ENCODE measurements around the gene TENM4. TPM values are rescaled to one million over a fixed set of nuclear protein-coding genes. Genes with fewer than 3 reads are reported as not detected.

The TENM4 gene
- polyA plus RNA-seq, 1 of the 3 experiments (the other 2 are of a cell fraction) = 16.7 TPM

DNA sequence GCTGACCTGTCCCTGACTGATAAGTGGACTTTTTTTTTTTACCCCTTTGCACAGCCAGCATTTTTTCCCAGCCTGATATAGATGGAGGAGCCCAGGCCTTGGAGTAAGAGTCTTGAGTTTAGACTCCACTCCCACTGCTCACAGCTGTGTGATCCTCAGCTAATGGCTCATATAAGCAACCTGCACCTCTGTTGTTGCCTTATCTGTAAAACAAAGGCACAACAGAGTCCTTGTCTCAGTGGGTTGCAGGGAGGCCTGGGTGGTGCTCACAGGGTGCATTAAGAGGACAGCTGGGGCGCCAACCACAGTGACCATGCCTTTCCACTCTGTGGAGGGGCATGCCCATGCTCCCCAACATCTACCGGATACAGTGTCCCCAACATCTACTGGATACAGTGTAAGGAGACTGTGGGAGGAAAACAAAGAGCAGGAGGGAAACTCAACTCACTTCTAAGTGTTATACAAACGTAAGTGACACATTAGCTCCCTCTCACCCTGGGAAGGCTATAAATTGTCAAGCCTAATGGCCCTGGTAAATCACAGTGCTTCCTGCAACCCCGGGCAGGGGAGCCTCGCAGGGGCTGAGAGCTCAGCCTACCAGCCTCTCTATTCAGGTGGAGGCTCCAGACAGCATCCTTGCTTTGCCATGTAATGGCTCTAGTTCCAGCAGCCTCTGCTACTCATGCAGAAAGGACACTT lies 109.5 kb downstream of the TENM4 start:
- no peaks in the 10 kb centered on the region for H3K9me3 ChIP-seq
- H3K9me2 ChIP-seq = no peaks in the 10 kb centered on the region
- H3K4me2 ChIP-seq = no peak overlapping the region
- TF ChIP-seq EP300 (IDR thresholded peaks at IDR 0.05; ENCODE audit: borderline replicate concordance in 1 of 2, low read depth in 1 of 2, low read length in 1 of 2) = no peak
- WGBS (ENCODE audit: low lambda C conversion rate) = 91% methylated on average over 4 of the region's 5 CpGs
- peak overlapping the region in 1 of 2 experiments; percentile 11; a peak in 1 of 4 replicates for H3K27ac ChIP-seq (ENCODE audit: low read depth in 2 of 2, low read length in 1 of 2)
- H3K27me3 ChIP-seq (ENCODE audit: insufficient read depth) = no peaks in the 10 kb centered on the region
- H2AFZ ChIP-seq (ENCODE audit: low read depth) = no peak overlapping the region
- ChIA-PET CTCF (interaction anchor here (0.9 to 1.3 kb wide), 4 partner anchors 9 to 69 kb away, joined by 3 to 4 read pairs (median 4); no protein-coding TSS in a partner anchor), POLR2A (no interaction called here)
- peaks cover 26% of the 10 kb centered on the region for H4K20me1 ChIP-seq (ENCODE audit: insufficient read depth)
- no peak for DNase-seq
- peaks cover 0 to 25% of the 10 kb centered on the region in 2 experiments; a peak in 2 of 4 replicates for H3K4me1 ChIP-seq (ENCODE audit: control insufficient read depth in 1 of 2, insufficient read depth in 2 of 2, low read depth in 1 of 2, low read length in 1 of 2)
- no peak overlapping the region for H3K9ac ChIP-seq
- no peaks in the 10 kb centered on the region for H3K36me3 ChIP-seq (replicated peaks in 1 of 2; ENCODE audit: control insufficient read depth in 1 of 2, insufficient read depth in 2 of 2, low read length in 1 of 2)
- H3F3A ChIP-seq (replicated peaks; ENCODE audit: insufficient read depth) = no peaks in the 10 kb centered on the region
- no peak overlapping the region for H3K4me3 ChIP-seq (ENCODE audit: low read depth in 2 of 2, low read length in 1 of 2)
- H3K79me2 ChIP-seq (ENCODE audit: insufficient read depth) = no peaks in the 10 kb centered on the region

DNA sequence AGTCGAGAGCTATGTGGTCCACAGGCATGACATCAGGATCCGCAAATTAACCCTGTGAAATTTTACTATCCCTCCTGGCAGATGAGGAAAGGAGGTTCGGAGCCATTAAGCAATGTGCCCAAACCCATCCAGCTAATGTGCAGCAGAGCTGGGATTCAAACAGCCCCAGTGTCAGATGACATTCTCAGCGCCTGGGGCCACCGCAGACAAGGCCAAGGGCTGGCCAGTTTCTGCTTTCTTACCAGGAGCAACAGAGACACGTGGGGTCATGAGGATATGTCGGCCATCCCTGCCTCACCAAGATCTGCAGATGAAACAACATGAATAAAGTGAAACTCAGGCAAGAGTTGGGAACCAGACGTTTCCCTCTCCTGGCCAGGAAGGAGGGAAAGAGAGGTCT lies 110.2 kb downstream of the TENM4 start:
- CTCF ChIA-PET = interaction anchor here (1.3 kb wide), 1 partner anchor 10 kb away, joined by 3 read pairs; no protein-coding TSS in a partner anchor
- TF ChIP-seq, protein P1, sequence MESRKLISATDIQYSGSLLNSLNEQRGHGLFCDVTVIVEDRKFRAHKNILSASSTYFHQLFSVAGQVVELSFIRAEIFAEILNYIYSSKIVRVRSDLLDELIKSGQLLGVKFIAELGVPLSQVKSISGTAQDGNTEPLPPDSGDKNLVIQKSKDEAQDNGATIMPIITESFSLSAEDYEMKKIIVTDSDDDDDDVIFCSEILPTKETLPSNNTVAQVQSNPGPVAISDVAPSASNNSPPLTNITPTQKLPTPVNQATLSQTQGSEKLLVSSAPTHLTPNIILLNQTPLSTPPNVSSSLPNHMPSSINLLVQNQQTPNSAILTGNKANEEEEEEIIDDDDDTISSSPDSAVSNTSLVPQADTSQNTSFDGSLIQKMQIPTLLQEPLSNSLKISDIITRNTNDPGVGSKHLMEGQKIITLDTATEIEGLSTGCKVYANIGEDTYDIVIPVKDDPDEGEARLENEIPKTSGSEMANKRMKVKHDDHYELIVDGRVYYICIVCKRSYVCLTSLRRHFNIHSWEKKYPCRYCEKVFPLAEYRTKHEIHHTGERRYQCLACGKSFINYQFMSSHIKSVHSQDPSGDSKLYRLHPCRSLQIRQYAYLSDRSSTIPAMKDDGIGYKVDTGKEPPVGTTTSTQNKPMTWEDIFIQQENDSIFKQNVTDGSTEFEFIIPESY (IDR thresholded peaks at IDR 0.05; ENCODE audit: borderline replicate concordance, low read depth) = no peak
- TF ChIP-seq NRF1 (IDR thresholded peaks at IDR 0.05; ENCODE audit: low read depth, low read length) (no peak), EP300 (IDR thresholded peaks at IDR 0.05; ENCODE audit: borderline replicate concordance in 1 of 2, low read depth in 1 of 2, low read length in 1 of 2) (no peak), MEF2A (IDR thresholded peaks at IDR 0.05; ENCODE audit: borderline replicate concordance, low read depth) (no peak), RFX5 (IDR thresholded peaks at IDR 0.05; ENCODE audit: low read length) (no peak), TAF1 (IDR thresholded peaks at IDR 0.05; ENCODE audit: borderline replicate concordance, low read depth, low read length) (no peak), NFIC (IDR thresholded peaks at IDR 0.05; ENCODE audit: borderline replicate concordance) (no peak), GATA2 (CRISPR knock-in tag; IDR thresholded peaks at IDR 0.05) (no peak), JUND (IDR thresholded peaks at IDR 0.05) (no peak)
- TF ChIP-seq, protein P2, sequence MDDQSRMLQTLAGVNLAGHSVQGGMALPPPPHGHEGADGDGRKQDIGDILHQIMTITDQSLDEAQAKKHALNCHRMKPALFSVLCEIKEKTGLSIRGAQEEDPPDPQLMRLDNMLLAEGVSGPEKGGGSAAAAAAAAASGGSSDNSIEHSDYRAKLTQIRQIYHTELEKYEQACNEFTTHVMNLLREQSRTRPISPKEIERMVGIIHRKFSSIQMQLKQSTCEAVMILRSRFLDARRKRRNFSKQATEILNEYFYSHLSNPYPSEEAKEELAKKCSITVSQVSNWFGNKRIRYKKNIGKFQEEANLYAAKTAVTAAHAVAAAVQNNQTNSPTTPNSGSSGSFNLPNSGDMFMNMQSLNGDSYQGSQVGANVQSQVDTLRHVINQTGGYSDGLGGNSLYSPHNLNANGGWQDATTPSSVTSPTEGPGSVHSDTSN (IDR thresholded peaks at IDR 0.05) = no peak
- TF ChIP-seq, protein P3, sequence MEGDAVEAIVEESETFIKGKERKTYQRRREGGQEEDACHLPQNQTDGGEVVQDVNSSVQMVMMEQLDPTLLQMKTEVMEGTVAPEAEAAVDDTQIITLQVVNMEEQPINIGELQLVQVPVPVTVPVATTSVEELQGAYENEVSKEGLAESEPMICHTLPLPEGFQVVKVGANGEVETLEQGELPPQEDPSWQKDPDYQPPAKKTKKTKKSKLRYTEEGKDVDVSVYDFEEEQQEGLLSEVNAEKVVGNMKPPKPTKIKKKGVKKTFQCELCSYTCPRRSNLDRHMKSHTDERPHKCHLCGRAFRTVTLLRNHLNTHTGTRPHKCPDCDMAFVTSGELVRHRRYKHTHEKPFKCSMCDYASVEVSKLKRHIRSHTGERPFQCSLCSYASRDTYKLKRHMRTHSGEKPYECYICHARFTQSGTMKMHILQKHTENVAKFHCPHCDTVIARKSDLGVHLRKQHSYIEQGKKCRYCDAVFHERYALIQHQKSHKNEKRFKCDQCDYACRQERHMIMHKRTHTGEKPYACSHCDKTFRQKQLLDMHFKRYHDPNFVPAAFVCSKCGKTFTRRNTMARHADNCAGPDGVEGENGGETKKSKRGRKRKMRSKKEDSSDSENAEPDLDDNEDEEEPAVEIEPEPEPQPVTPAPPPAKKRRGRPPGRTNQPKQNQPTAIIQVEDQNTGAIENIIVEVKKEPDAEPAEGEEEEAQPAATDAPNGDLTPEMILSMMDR (IDR thresholded peaks at IDR 0.05) = no peak
- TF ChIP-seq, protein P4, sequence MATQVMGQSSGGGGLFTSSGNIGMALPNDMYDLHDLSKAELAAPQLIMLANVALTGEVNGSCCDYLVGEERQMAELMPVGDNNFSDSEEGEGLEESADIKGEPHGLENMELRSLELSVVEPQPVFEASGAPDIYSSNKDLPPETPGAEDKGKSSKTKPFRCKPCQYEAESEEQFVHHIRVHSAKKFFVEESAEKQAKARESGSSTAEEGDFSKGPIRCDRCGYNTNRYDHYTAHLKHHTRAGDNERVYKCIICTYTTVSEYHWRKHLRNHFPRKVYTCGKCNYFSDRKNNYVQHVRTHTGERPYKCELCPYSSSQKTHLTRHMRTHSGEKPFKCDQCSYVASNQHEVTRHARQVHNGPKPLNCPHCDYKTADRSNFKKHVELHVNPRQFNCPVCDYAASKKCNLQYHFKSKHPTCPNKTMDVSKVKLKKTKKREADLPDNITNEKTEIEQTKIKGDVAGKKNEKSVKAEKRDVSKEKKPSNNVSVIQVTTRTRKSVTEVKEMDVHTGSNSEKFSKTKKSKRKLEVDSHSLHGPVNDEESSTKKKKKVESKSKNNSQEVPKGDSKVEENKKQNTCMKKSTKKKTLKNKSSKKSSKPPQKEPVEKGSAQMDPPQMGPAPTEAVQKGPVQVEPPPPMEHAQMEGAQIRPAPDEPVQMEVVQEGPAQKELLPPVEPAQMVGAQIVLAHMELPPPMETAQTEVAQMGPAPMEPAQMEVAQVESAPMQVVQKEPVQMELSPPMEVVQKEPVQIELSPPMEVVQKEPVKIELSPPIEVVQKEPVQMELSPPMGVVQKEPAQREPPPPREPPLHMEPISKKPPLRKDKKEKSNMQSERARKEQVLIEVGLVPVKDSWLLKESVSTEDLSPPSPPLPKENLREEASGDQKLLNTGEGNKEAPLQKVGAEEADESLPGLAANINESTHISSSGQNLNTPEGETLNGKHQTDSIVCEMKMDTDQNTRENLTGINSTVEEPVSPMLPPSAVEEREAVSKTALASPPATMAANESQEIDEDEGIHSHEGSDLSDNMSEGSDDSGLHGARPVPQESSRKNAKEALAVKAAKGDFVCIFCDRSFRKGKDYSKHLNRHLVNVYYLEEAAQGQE (IDR thresholded peaks at IDR 0.05; ENCODE audit: low read depth, low read length) = no peak
- TF ChIP-seq, protein P5, sequence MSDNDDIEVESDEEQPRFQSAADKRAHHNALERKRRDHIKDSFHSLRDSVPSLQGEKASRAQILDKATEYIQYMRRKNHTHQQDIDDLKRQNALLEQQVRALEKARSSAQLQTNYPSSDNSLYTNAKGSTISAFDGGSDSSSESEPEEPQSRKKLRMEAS (IDR thresholded peaks at IDR 0.05; ENCODE audit: low read depth) = no peak

More for the DNA sequence above, 110.2 kb downstream of the TENM4 start:
- POLR2A ChIA-PET = no interaction called here
- no peaks in the 10 kb centered on the region for H3K9me3 ChIP-seq
- H3K4me1 ChIP-seq (ENCODE audit: control insufficient read depth in 1 of 2, insufficient read depth in 2 of 2, low read depth in 1 of 2, low read length in 1 of 2) = peaks cover 0 to 23% of the 10 kb centered on the region in 2 experiments; a peak in 2 of 4 replicates
- H3K4me2 ChIP-seq = no peak overlapping the region
- 79% methylated on average over 8 of the region's 8 CpGs for WGBS (ENCODE audit: low lambda C conversion rate)
- no peak for DNase-seq
- H3K4me3 ChIP-seq (ENCODE audit: low read depth in 2 of 2, low read length in 1 of 2) = no peak overlapping the region
- no peak overlapping the region; a peak in 1 of 4 replicates for H3K27ac ChIP-seq (ENCODE audit: low read depth in 2 of 2, low read length in 1 of 2)
- peaks cover 26% of the 10 kb centered on the region for H4K20me1 ChIP-seq (ENCODE audit: insufficient read depth)
- no peaks in the 10 kb centered on the region for H3K79me2 ChIP-seq (ENCODE audit: insufficient read depth)
- no peaks in the 10 kb centered on the region for H3K9me2 ChIP-seq
- no peaks in the 10 kb centered on the region for H3K27me3 ChIP-seq (ENCODE audit: insufficient read depth)
- H3K9ac ChIP-seq = no peak overlapping the region
- no peaks in the 10 kb centered on the region for H3F3A ChIP-seq (replicated peaks; ENCODE audit: insufficient read depth)
- H2AFZ ChIP-seq (ENCODE audit: low read depth) = no peak overlapping the region
- H3K36me3 ChIP-seq (replicated peaks in 1 of 2; ENCODE audit: control insufficient read depth in 1 of 2, insufficient read depth in 2 of 2, low read length in 1 of 2) = no peaks in the 10 kb centered on the region

Measured in SK-N-SH (cell line).